ENCODE results near the gene CAMK4.

DNA sequence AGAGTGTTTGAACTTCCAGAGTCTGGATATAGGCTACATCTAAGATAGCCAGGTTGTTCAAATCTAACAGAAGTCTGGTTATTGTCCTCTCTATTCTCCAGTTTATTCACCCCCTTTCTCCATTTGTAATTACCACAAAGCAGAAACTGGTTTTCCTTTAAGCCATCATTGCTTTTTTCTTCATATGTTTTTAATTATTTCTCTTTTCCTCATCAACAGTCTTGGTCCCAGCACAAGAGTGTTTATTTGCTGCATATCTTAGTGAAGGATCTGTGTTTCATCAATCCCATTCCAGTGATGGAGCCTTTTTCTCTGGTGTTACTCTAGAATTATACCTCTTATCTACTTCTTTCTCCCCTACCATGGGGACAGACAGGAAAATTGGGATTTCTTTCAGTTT, 142.2 kb downstream of the CAMK4 start:
- TF ChIP-seq, protein P1, sequence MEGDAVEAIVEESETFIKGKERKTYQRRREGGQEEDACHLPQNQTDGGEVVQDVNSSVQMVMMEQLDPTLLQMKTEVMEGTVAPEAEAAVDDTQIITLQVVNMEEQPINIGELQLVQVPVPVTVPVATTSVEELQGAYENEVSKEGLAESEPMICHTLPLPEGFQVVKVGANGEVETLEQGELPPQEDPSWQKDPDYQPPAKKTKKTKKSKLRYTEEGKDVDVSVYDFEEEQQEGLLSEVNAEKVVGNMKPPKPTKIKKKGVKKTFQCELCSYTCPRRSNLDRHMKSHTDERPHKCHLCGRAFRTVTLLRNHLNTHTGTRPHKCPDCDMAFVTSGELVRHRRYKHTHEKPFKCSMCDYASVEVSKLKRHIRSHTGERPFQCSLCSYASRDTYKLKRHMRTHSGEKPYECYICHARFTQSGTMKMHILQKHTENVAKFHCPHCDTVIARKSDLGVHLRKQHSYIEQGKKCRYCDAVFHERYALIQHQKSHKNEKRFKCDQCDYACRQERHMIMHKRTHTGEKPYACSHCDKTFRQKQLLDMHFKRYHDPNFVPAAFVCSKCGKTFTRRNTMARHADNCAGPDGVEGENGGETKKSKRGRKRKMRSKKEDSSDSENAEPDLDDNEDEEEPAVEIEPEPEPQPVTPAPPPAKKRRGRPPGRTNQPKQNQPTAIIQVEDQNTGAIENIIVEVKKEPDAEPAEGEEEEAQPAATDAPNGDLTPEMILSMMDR (IDR thresholded peaks at IDR 0.05) = no peak
- TF ChIP-seq POLR2A (IDR thresholded peaks at IDR 0.05) = no peak

Data from tibial nerve (tissue), 3 donors.